Testis (tissue), 2 donors: Measurements from ENCODE around the gene BUD31.

Experiments
- CTCF ChIP-seq, 3 experiments: fragments of 450-650 bp in 2 of 3; fragments of 200-600 bp in 1 of 3; sonication (generic) in 1 of 3; IDR thresholded peaks; one replicate each; pipeline ENCODE4 v1.5.1; 2016 to 2019; ENCODE audit warnings: antibody characterized with exemption in 3 of 3, mild to moderate bottlenecking in 2 of 3, moderate library complexity in 1 of 3
- POLR2A ChIP-seq: fragments of 450-650 bp; IDR thresholded peaks from one replicate; pipeline ENCODE4 v1.6.1; 2017; ENCODE audit warnings: antibody characterized with exemption, mild to moderate bottlenecking, moderate library complexity

GRCh38 chr7:99456288-99456687, 47.5 kb downstream of the BUD31 start:
- no peak for TF ChIP-seq CTCF (IDR thresholded peaks at IDR 0.05)
- TF ChIP-seq POLR2A: no peak
